GM10847 (cell line): ENCODE results near the gene SELENOI.

ENCODE experiments used
- POLR2A ChIP-seq: IDR thresholded peaks from 2 replicates; pipeline ENCODE4 v1.6.1; 2011; ENCODE audit not compliant: insufficient read length; ENCODE audit errors: extremely low read depth

Gene SELENOI

DNA sequence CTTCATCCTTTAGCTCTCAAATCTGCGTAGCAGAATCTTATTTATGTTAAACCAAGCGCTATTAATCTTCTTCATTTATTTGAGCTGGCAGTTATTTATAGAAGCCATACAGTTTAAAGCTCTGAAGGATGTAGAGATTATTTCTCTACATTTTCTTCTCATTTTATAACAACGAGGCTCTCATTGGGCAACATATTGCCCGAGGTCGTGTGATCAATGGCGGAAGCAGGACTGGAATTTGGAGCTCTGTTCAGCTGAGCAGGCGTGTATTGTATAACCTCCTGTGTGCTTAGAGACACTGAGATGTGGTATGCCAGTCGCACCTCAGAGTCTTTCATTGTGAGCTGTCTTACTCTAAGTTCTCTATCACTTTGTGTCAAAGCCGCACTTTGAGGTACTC, 38.2 kb downstream of the SELENOI start:
- no peak for TF ChIP-seq POLR2A

- TF ChIP-seq POLR2A, result no peak
These were observed 38.7 kb downstream of the SELENOI start for GRCh38 chr2:26384597-26384996.

- no peak for TF ChIP-seq POLR2A
These were observed 41.2 kb downstream of the SELENOI start for GRCh38 chr2:26387189-26387588.

- TF ChIP-seq POLR2A, result no peak
These were observed 48.8 kb downstream of the SELENOI start for GRCh38 chr2:26394694-26395093.

DNA sequence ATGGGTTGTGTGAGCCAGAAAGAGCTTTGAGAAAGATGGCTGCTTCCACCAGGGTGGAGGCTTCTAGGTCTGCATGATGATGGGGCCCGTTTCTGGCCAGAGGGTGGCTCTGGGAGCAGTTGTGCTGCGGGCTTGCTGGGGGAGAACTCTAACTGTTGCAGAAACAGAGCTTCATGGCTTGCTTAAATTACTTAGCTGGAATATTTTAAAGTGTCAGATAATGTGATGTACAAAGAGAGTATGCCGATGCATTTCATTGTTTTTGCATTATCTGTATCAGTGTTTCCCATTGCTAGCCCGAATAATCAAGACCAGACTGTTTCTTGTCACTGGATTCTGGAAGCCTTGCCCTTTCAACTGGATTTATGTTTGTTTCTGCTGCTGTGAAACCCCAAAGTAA, 49.5 kb downstream of the SELENOI start:
- no peak for TF ChIP-seq POLR2A

DNA sequence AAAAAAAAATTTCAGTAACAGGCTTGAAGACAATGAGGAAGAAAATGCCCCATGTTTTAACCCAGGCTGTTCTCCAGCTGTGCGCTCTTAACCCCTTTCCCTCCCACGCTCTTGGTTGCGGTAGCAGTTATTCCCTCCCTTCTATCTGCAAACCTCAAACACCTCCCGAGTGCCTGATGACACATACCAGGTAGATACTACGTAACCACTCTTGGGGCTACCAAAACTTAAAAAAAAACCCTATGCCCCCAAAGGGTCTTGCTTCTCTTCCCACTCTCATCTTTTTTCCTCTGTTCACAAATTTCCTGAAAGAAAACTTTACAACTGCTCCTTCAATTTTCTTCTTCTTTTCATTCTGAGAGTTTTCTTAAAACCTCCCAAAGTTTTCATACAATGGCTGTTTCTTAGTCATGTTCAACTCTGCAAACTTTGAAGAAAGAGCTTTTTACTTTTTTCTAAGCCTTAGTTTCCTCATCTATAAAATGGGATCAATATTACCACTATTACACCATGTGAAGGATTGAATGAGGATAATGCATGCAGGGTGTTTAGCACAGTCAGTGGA, 50.9 kb downstream of the SELENOI start:
- TF ChIP-seq POLR2A, result no peak

- TF ChIP-seq POLR2A, result no peak
These were observed 53.9 kb downstream of the SELENOI start for GRCh38 chr2:26399771-26400376.

GRCh38 chr2:26400723-26401122, 54.8 kb downstream of the SELENOI start:
- TF ChIP-seq POLR2A, result no peak

- TF ChIP-seq POLR2A, result no peak
These were observed 56.0 kb downstream of the SELENOI start, which contains the start of gene DRC1 for GRCh38 chr2:26401739-26402541. DRC1 (plus strand) TSS chr2:26401920; CDS start chr2:26401990, 70 bp downstream.

DNA sequence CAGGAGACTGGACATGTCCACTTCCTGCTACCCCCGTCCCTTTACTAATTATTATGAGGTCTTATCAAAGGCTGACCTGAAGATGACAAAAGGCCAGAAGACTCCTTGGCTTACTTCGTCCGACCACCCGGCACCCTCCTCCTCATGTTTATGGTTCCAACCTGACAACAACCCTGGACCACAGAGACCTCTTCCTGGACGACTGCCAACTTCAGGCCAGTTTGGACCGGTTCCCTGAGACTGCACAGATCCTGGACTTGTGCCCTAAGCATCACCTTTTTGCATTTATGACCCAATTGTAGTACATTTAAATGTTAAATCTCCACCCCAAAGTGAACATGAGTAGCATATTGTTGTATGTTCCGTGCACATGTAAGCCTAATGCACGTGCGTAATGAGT, 61.6 kb downstream of the SELENOI start:
- TF ChIP-seq POLR2A, result no peak

GRCh38 chr2:26409785-26410184, 63.8 kb downstream of the SELENOI start:
- no peak for TF ChIP-seq POLR2A

GRCh38 chr2:26410764-26411243, 64.9 kb downstream of the SELENOI start:
- TF ChIP-seq POLR2A, result no peak

DNA sequence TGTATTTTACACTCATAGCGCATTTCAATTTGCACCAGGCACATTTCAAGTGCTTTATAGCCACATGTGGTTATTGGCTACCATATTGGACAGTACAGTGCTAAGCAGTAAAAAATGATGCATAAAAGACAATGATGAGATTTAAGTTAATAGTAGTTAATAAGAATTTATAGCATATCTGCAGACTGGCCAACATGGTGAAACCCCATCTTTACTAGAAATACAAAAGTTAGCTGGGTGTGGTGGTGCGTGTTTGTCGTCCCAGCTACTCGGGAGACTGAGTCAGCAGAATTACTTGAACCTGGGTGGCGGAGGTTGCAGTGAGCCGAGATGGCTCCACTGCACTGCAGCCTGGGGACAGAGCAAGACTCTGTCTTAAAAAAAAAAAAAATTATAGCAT, 65.5 kb downstream of the SELENOI start:
- TF ChIP-seq POLR2A, result no peak

DNA sequence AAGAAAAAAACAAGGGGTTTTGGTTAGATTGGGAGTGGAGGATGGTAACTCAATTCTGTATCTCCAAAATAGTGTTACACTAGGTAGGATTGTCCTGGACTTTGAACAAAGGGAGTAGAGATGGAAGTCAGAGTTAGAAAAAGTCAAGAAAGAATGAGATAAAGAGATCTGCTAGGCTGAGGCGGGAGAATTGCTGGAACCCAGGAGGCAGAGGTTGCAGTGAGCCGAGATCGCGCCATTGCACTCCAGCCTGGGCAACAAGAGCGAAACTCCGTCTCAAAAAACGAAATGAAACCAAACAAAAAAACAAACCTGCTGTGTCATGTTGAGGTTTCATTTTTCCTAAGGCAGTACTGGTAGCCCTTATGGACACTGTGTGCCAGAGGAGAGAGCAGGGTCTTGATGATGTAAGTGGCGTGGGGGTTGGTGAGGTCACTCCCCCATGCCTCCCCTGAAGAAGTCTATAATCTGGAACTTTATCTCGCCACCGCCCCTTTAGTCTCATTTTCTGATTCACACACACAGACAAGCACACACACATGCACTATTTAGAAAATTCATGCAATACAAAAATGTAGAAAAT, 66.2 kb downstream of the SELENOI start:
- TF ChIP-seq POLR2A, result no peak

- no peak for TF ChIP-seq POLR2A
These were observed 68.4 kb downstream of the SELENOI start for GRCh38 chr2:26414311-26414710.

GRCh38 chr2:26421961-26422360, 76.0 kb downstream of the SELENOI start:
- no peak for TF ChIP-seq POLR2A
